ENCODE data around the gene ALPL.
"Not testable (repeated sequence)": the region's sequence is repeated elsewhere in the genome, so short reads cannot be mapped to it uniquely, and the experiment has no call there.

The ALPL gene

GRCh38 chr1:21552715-21553114 lies 43.5 kb downstream of the ALPL start:
- H3K36me3 ChIP-seq (ENCODE audit: control insufficient read depth in 5 of 5, insufficient read depth in 5 of 5, low read length in 5 of 5) = no peaks in the 10 kb centered on the region
- no peaks in the 10 kb centered on the region for H3K9me3 ChIP-seq (ENCODE audit: control insufficient read depth in 5 of 5, low read length in 5 of 5)
- H3K4me3 ChIP-seq (ENCODE audit: low read depth in 1 of 5, low read length in 5 of 5) = no peak overlapping the region
- peaks cover 0 to 12% (median 10%) of the 10 kb centered on the region in 5 donors for H3K4me1 ChIP-seq (ENCODE audit: control insufficient read depth in 5 of 5, insufficient read depth in 5 of 5, low read length in 5 of 5)
- H3K27ac ChIP-seq (ENCODE audit: low read depth, low read length) = no peak overlapping the region
- no peaks in the 10 kb centered on the region for H3K27me3 ChIP-seq (ENCODE audit: control insufficient read depth in 5 of 5, insufficient read depth in 4 of 5, low read length in 5 of 5)
- no peak overlapping the region for H3K9ac ChIP-seq (ENCODE audit: low read length in 5 of 5)

GRCh38 chr1:21553116-21553926 lies 44.1 kb downstream of the ALPL start:
- no peaks in the 10 kb centered on the region for H3K36me3 ChIP-seq (ENCODE audit: control insufficient read depth in 5 of 5, insufficient read depth in 5 of 5, low read length in 5 of 5)
- H3K9ac ChIP-seq (ENCODE audit: low read length in 5 of 5) = no peak overlapping the region
- H3K27ac ChIP-seq (ENCODE audit: low read depth, low read length) = no peak overlapping the region
- peaks cover 0 to 12% (median 10%) of the 10 kb centered on the region in 5 donors for H3K4me1 ChIP-seq (ENCODE audit: control insufficient read depth in 5 of 5, insufficient read depth in 5 of 5, low read length in 5 of 5)
- no peaks in the 10 kb centered on the region for H3K9me3 ChIP-seq (ENCODE audit: control insufficient read depth in 5 of 5, low read length in 5 of 5)
- H3K4me3 ChIP-seq (ENCODE audit: low read depth in 1 of 5, low read length in 5 of 5) = no peak overlapping the region
- peaks cover 0 to 2% (median 0%) of the 10 kb centered on the region in 5 donors for H3K27me3 ChIP-seq (ENCODE audit: control insufficient read depth in 5 of 5, insufficient read depth in 4 of 5, low read length in 5 of 5)

- no peak overlapping the region for H3K4me3 ChIP-seq (ENCODE audit: low read depth in 1 of 5, low read length in 5 of 5)
- H3K27ac ChIP-seq (ENCODE audit: low read depth, low read length) = no peak overlapping the region
- peaks cover 0 to 6% (median 2%) of the 10 kb centered on the region in 5 donors for H3K27me3 ChIP-seq (ENCODE audit: control insufficient read depth in 5 of 5, insufficient read depth in 4 of 5, low read length in 5 of 5)
- no peak overlapping the region for H3K9ac ChIP-seq (ENCODE audit: low read length in 5 of 5)
- H3K4me1 ChIP-seq (ENCODE audit: control insufficient read depth in 5 of 5, insufficient read depth in 5 of 5, low read length in 5 of 5) = no peaks in the 10 kb centered on the region
- no peaks in the 10 kb centered on the region for H3K36me3 ChIP-seq (ENCODE audit: control insufficient read depth in 5 of 5, insufficient read depth in 5 of 5, low read length in 5 of 5)
- no peaks in the 10 kb centered on the region for H3K9me3 ChIP-seq (ENCODE audit: control insufficient read depth in 5 of 5, low read length in 5 of 5)
Measured at GRCh38 chr1:21559788-21560567, 50.8 kb downstream of the ALPL start.

GRCh38 chr1:21560916-21561638 lies 51.9 kb downstream of the ALPL start:
- Histone ChIP-seq H3K9me3 (ENCODE audit: control insufficient read depth in 5 of 5, low read length in 5 of 5) (no peaks in the 10 kb centered on the region), H3K36me3 (ENCODE audit: control insufficient read depth in 5 of 5, insufficient read depth in 5 of 5, low read length in 5 of 5) (no peaks in the 10 kb centered on the region), H3K27ac (ENCODE audit: low read depth, low read length) (no peak overlapping the region), H3K27me3 (ENCODE audit: control insufficient read depth in 5 of 5, insufficient read depth in 4 of 5, low read length in 5 of 5) (peaks cover 0 to 6% (median 2%) of the 10 kb centered on the region in 5 donors), H3K4me3 (ENCODE audit: low read depth in 1 of 5, low read length in 5 of 5) (no peak overlapping the region), H3K4me1 (ENCODE audit: control insufficient read depth in 5 of 5, insufficient read depth in 5 of 5, low read length in 5 of 5) (no peaks in the 10 kb centered on the region), H3K9ac (ENCODE audit: low read length in 5 of 5) (no peak overlapping the region)

GRCh38 chr1:21562896-21563295 lies 53.7 kb downstream of the ALPL start:
- Histone ChIP-seq H3K4me1 (ENCODE audit: control insufficient read depth in 5 of 5, insufficient read depth in 5 of 5, low read length in 5 of 5) (peaks cover 4 to 10% (median 8%) of the 10 kb centered on the region in 5 donors), H3K27ac (ENCODE audit: low read depth, low read length) (no peak overlapping the region), H3K4me3 (ENCODE audit: low read depth in 1 of 5, low read length in 5 of 5) (no peak overlapping the region), H3K9ac (ENCODE audit: low read length in 5 of 5) (no peak overlapping the region), H3K36me3 (ENCODE audit: control insufficient read depth in 5 of 5, insufficient read depth in 5 of 5, low read length in 5 of 5) (no peaks in the 10 kb centered on the region), H3K27me3 (ENCODE audit: control insufficient read depth in 5 of 5, insufficient read depth in 4 of 5, low read length in 5 of 5) (peaks cover 0 to 6% (median 2%) of the 10 kb centered on the region in 5 donors), H3K9me3 (ENCODE audit: control insufficient read depth in 5 of 5, low read length in 5 of 5) (no peaks in the 10 kb centered on the region)

- no peaks in the 10 kb centered on the region for H3K36me3 ChIP-seq (ENCODE audit: control insufficient read depth in 5 of 5, insufficient read depth in 5 of 5, low read length in 5 of 5)
- peaks cover 0 to 3% (median 2%) of the 10 kb centered on the region in 5 donors for H3K27me3 ChIP-seq (ENCODE audit: control insufficient read depth in 5 of 5, insufficient read depth in 4 of 5, low read length in 5 of 5)
- no peak overlapping the region for H3K27ac ChIP-seq (ENCODE audit: low read depth, low read length)
- no peak overlapping the region for H3K9ac ChIP-seq (ENCODE audit: low read length in 5 of 5)
- H3K4me1 ChIP-seq (ENCODE audit: control insufficient read depth in 5 of 5, insufficient read depth in 5 of 5, low read length in 5 of 5) = peaks cover 8 to 21% (median 18%) of the 10 kb centered on the region in 5 donors
- H3K9me3 ChIP-seq (ENCODE audit: control insufficient read depth in 5 of 5, low read length in 5 of 5) = no peaks in the 10 kb centered on the region
- H3K4me3 ChIP-seq (ENCODE audit: low read depth in 1 of 5, low read length in 5 of 5) = no peak overlapping the region
Measured at GRCh38 chr1:21563971-21564370, 54.7 kb downstream of the ALPL start.

- Histone ChIP-seq H3K36me3 (ENCODE audit: control insufficient read depth in 5 of 5, insufficient read depth in 5 of 5, low read length in 5 of 5) (no peaks in the 10 kb centered on the region), H3K27me3 (ENCODE audit: control insufficient read depth in 5 of 5, insufficient read depth in 4 of 5, low read length in 5 of 5) (peaks cover 0 to 3% (median 0%) of the 10 kb centered on the region in 5 donors), H3K4me1 (ENCODE audit: control insufficient read depth in 5 of 5, insufficient read depth in 5 of 5, low read length in 5 of 5) (peaks cover 8 to 23% (median 19%) of the 10 kb centered on the region in 5 donors), H3K9ac (ENCODE audit: low read length in 5 of 5) (no peak overlapping the region), H3K4me3 (ENCODE audit: low read depth in 1 of 5, low read length in 5 of 5) (no peak overlapping the region), H3K27ac (ENCODE audit: low read depth, low read length) (no peak overlapping the region), H3K9me3 (ENCODE audit: control insufficient read depth in 5 of 5, low read length in 5 of 5) (no peaks in the 10 kb centered on the region)
Measured at GRCh38 chr1:21564521-21565095, 55.4 kb downstream of the ALPL start.

- Histone ChIP-seq H3K27ac (ENCODE audit: low read depth, low read length) (no peak overlapping the region), H3K9me3 (ENCODE audit: control insufficient read depth in 5 of 5, low read length in 5 of 5) (no peaks in the 10 kb centered on the region), H3K27me3 (ENCODE audit: control insufficient read depth in 5 of 5, insufficient read depth in 4 of 5, low read length in 5 of 5) (peaks cover 0 to 3% (median 0%) of the 10 kb centered on the region in 5 donors), H3K36me3 (ENCODE audit: control insufficient read depth in 5 of 5, insufficient read depth in 5 of 5, low read length in 5 of 5) (no peaks in the 10 kb centered on the region), H3K4me1 (ENCODE audit: control insufficient read depth in 5 of 5, insufficient read depth in 5 of 5, low read length in 5 of 5) (peaks cover 8 to 23% (median 19%) of the 10 kb centered on the region in 5 donors), H3K9ac (ENCODE audit: low read length in 5 of 5) (no peak overlapping the region), H3K4me3 (ENCODE audit: low read depth in 1 of 5, low read length in 5 of 5) (no peak overlapping the region)
Measured at GRCh38 chr1:21565285-21565684, 56.1 kb downstream of the ALPL start.

- not testable (repeated sequence) for H3K9me3 ChIP-seq (ENCODE audit: control insufficient read depth in 5 of 5, low read length in 5 of 5); H3K27me3 ChIP-seq (ENCODE audit: control insufficient read depth in 5 of 5, insufficient read depth in 4 of 5, low read length in 5 of 5); H3K9ac ChIP-seq (ENCODE audit: low read length in 5 of 5); H3K4me3 ChIP-seq (ENCODE audit: low read depth in 1 of 5, low read length in 5 of 5); H3K36me3 ChIP-seq (ENCODE audit: control insufficient read depth in 5 of 5, insufficient read depth in 5 of 5, low read length in 5 of 5); H3K27ac ChIP-seq (ENCODE audit: low read depth, low read length)
- peaks cover 8 to 23% (median 19%) of the 10 kb centered on the region in 5 donors for H3K4me1 ChIP-seq (ENCODE audit: control insufficient read depth in 5 of 5, insufficient read depth in 5 of 5, low read length in 5 of 5)
Measured at GRCh38 chr1:21566361-21566760, 57.1 kb downstream of the ALPL start.
